ENCODE results near the gene AFF3. TPM values are rescaled to one million over a fixed set of nuclear protein-coding genes. Genes with fewer than 3 reads are reported as not detected.
"Not testable (repeated sequence)": the region's sequence is repeated elsewhere in the genome, so short reads cannot be mapped to it uniquely, and the experiment has no call there.

AFF3 gene
- total and polyA plus RNA-seq, 12 donors, result 1.1 to 7.5 (median 3.9) TPM

GRCh38 chr2:100083421-100084216 is 58.8 kb downstream of the AFF3 start:
- WGBS, 4 donors, result 75 to 85% (median 82%) methylated on average over 15 to 16 of the region's 17 CpGs
- H3K36me3 ChIP-seq (replicated peaks in 1 of 2); H3K27me3 ChIP-seq; H3K9me3 ChIP-seq (replicated peaks in 1 of 3); H3K4me3 ChIP-seq; H3K4me1 ChIP-seq (replicated peaks in 1 of 2); H3K27ac ChIP-seq; DNase-seq; intact Hi-C loops (cut with DNase I): not testable (repeated sequence)

GRCh38 chr2:100082302-100082978 is 60.0 kb downstream of the AFF3 start:
- H3K9me3 ChIP-seq (replicated peaks in 1 of 3); DNase-seq; H3K4me1 ChIP-seq (replicated peaks in 1 of 2); H3K4me3 ChIP-seq; H3K27me3 ChIP-seq; H3K36me3 ChIP-seq (replicated peaks in 1 of 2); H3K27ac ChIP-seq; intact Hi-C loops (cut with DNase I): not testable (repeated sequence)
- 29 to 35% (median 29%) methylated on average over 1 of the region's 1 CpG for WGBS, 4 donors

GRCh38 chr2:100077935-100078334 is 64.5 kb downstream of the AFF3 start:
- no peak overlapping the region for H3K4me3 ChIP-seq
- intact Hi-C loops (cut with DNase I), result no loop called here
- TF ChIP-seq POLR2A (IDR thresholded peaks at IDR 0.05) (no peak), CTCF (IDR thresholded peaks at IDR 0.05) (no peak)
- no peaks in the 10 kb centered on the region for H3K4me1 ChIP-seq (replicated peaks in 1 of 2)
- H3K36me3 ChIP-seq (replicated peaks in 1 of 2), result no peaks in the 10 kb centered on the region
- H3K27me3 ChIP-seq, result no peaks in the 10 kb centered on the region
- H3K27ac ChIP-seq, result no peak overlapping the region
- no peaks in the 10 kb centered on the region for H3K9me3 ChIP-seq (replicated peaks in 1 of 3)
- 79 to 93% (median 90%) methylated on average over 3 of the region's 3 CpGs for WGBS, 4 donors
- DNase-seq, result no peak

DNA sequence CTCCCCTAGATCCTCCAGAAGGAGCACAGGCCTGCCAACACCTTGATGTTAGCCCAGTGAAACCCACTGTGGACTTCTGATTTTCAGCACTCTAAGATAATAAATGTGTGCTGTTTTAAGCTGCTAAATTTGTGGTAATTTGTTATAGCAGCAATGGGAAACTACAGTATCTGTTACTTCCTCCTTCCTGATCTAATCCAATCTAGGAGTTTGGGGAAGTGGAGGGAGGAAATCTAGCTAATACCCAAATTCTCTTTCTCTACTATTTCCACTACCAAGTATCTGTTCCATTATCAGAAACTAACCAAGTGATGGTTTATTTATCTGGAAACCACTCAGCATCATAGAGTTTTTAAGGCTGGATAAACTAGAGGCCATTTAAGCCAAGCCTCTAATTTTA is 64.9 kb downstream of the AFF3 start:
- DNase-seq, result no peak
- Histone ChIP-seq H3K9me3 (replicated peaks in 1 of 3) (no peaks in the 10 kb centered on the region), H3K27me3 (no peaks in the 10 kb centered on the region), H3K4me3 (no peak overlapping the region), H3K36me3 (replicated peaks in 1 of 2) (no peaks in the 10 kb centered on the region), H3K27ac (no peak overlapping the region), H3K4me1 (replicated peaks in 1 of 2) (no peaks in the 10 kb centered on the region)
- intact Hi-C loops (cut with DNase I), result no loop called here
- TF ChIP-seq POLR2A (IDR thresholded peaks at IDR 0.05) (no peak), CTCF (IDR thresholded peaks at IDR 0.05) (no peak)

GRCh38 chr2:100075532-100075931 is 66.9 kb downstream of the AFF3 start:
- no peaks in the 10 kb centered on the region for H3K36me3 ChIP-seq (replicated peaks in 1 of 2)
- H3K9me3 ChIP-seq (replicated peaks in 1 of 3), result no peaks in the 10 kb centered on the region
- DNase-seq, result no peak
- WGBS, 4 donors, result 77 to 82% (median 78%) methylated on average over 3 of the region's 3 CpGs
- intact Hi-C loops (cut with DNase I), result no loop called here
- no peaks in the 10 kb centered on the region for H3K27me3 ChIP-seq
- H3K4me3 ChIP-seq, result no peak overlapping the region
- no peaks in the 10 kb centered on the region for H3K4me1 ChIP-seq (replicated peaks in 1 of 2)
- TF ChIP-seq POLR2A (IDR thresholded peaks at IDR 0.05), result no peak
- TF ChIP-seq CTCF (IDR thresholded peaks at IDR 0.05), result no peak
- no peak overlapping the region for H3K27ac ChIP-seq
